CD4-positive, alpha-beta T cell treated with Interleukin-17A for 1 hour (primary cell): ENCODE results near the gene MAPT.
"Not testable (repeated sequence)": the region's sequence is repeated elsewhere in the genome, so short reads cannot be mapped to it uniquely, and the experiment has no call there.

Source experiments
- DNase-seq: peaks from one replicate; pipeline ENCODE4 v3.0.0-alpha.2; 2020

Gene MAPT

GRCh38 chr17:45902892-45903346, 8.6 kb downstream of the MAPT start:
- no peak for DNase-seq

GRCh38 chr17:45904866-45905265, 10.5 kb downstream of the MAPT start:
- DNase-seq, result no peak

GRCh38 chr17:45905814-45906213, 11.5 kb downstream of the MAPT start:
- DNase-seq, result no peak

- DNase-seq, result no peak
Measured at GRCh38 chr17:45906237-45906636, 11.9 kb downstream of the MAPT start.

- no peak for DNase-seq
Measured at GRCh38 chr17:45906927-45907622, 12.7 kb downstream of the MAPT start.

GRCh38 chr17:45907750-45908395, 13.5 kb downstream of the MAPT start:
- DNase-seq, result no peak

- DNase-seq, result no peak
Measured at GRCh38 chr17:45908460-45908859, 14.1 kb downstream of the MAPT start.

- DNase-seq, result no peak
Measured at GRCh38 chr17:45908935-45909334, 14.6 kb downstream of the MAPT start.

GRCh38 chr17:45910667-45911066, 16.3 kb downstream of the MAPT start:
- DNase-seq, result no peak

- DNase-seq, result no peak
Measured at GRCh38 chr17:45912319-45912718, 18.0 kb downstream of the MAPT start.

- DNase-seq, result not testable (repeated sequence)
Measured at GRCh38 chr17:45913030-45913429, 18.7 kb downstream of the MAPT start.

GRCh38 chr17:45914047-45914717, 19.8 kb downstream of the MAPT start:
- DNase-seq, result no peak

- no peak for DNase-seq
Measured at GRCh38 chr17:45915263-45915662, 20.9 kb downstream of the MAPT start.

- DNase-seq, result no peak
Measured at GRCh38 chr17:45917081-45917480, 22.7 kb downstream of the MAPT start.

- DNase-seq, result no peak
Measured at GRCh38 chr17:45918241-45918745, 23.9 kb downstream of the MAPT start.

GRCh38 chr17:45919136-45919535, 24.8 kb downstream of the MAPT start:
- DNase-seq, result no peak

GRCh38 chr17:45920083-45920482, 25.7 kb downstream of the MAPT start:
- DNase-seq, result no peak

GRCh38 chr17:45923511-45924268, 29.3 kb downstream of the MAPT start:
- DNase-seq, result no peak

- DNase-seq, result no peak
Measured at GRCh38 chr17:45924332-45924820, 30.0 kb downstream of the MAPT start.

- no peak for DNase-seq
Measured at GRCh38 chr17:45925311-45925710, 31.0 kb downstream of the MAPT start.

- DNase-seq, result no peak
Measured at GRCh38 chr17:45927247-45927646, 32.9 kb downstream of the MAPT start.

GRCh38 chr17:45929344-45929743, 35.0 kb downstream of the MAPT start:
- DNase-seq, result no peak

- DNase-seq, result no peak
Measured at GRCh38 chr17:45930420-45930951, 36.1 kb downstream of the MAPT start.
